ENCODE measurements around the gene SSTR4. TPM values are rescaled to one million over a fixed set of nuclear protein-coding genes. Genes with fewer than 3 reads are reported as not detected.

SSTR4 gene
- total and polyA plus RNA-seq, 9 of the 15 experiments (the other 6 are each of a cell fraction or from before 2014, with no cell fraction given), result not detected

- ChIA-PET POLR2A (interaction anchor here (0.6 to 1.9 kb wide), 5 partner anchors 38 to 366 kb away, joined by 3 to 5 read pairs (median 4); no protein-coding TSS in a partner anchor), CTCF (ENCODE audit: low intra/inter-chr PET ratio) (interaction anchor here (0.7 to 0.8 kb wide), 2 partner anchors 173 to 211 kb away, joined by 3 read pairs; no protein-coding TSS in a partner anchor)
- Histone ChIP-seq H3K9me3 (replicated peaks; ENCODE audit: control insufficient read depth, insufficient read depth, low read depth, low read length) (no peaks in the 10 kb centered on the region), H3K4me2 (ENCODE audit: insufficient read depth, low read length) (no peak overlapping the region), H3K4me3 (no peak overlapping the region), H3K4me1 (replicated peaks in 1 of 2; ENCODE audit: control insufficient read depth in 2 of 2, insufficient read depth in 2 of 2, low read length in 2 of 2) (peaks cover 0 to 24% of the 10 kb centered on the region in 2 experiments; a peak in 2 of 5 replicates), H2AFZ (ENCODE audit: low read depth, low read length) (no peak overlapping the region), H3K27me3 (ENCODE audit: control insufficient read depth in 2 of 2, insufficient read depth in 2 of 2, low read length in 2 of 2) (no peaks in the 10 kb centered on the region), H3K9ac (ENCODE audit: insufficient read depth in 1 of 2, low read depth in 2 of 2, low read length in 2 of 2) (no peak overlapping the region), H3K36me3 (ENCODE audit: control insufficient read depth, insufficient read depth, low read length) (no peaks in the 10 kb centered on the region), H4K20me1 (replicated peaks; ENCODE audit: control insufficient read depth, insufficient read depth, low read length) (no peaks in the 10 kb centered on the region), H3K9me1 (ENCODE audit: control insufficient read depth, insufficient read depth, low read length) (no peaks in the 10 kb centered on the region), H3K79me2 (ENCODE audit: control insufficient read depth, insufficient read depth, low read length) (no peaks in the 10 kb centered on the region), H3K27ac (ENCODE audit: extremely low read depth, low read depth, low read length) (no peak overlapping the region)
- in situ Hi-C loops (cut with MboI), result loop anchor here (5.0 kb wide), 1 partner anchor 135 kb away; no protein-coding TSS in a partner anchor
- WGBS (ENCODE audit: insufficient coverage, low coverage, missing lambda C conversion rate), result 55% methylated on average over 7 of the region's 8 CpGs
- intact Hi-C loops (cut with micrococcal nuclease), result no loop called here
- DNase-seq (ENCODE audit: extremely low read depth in 1 of 4, low spot score in 3 of 4) (peak in 1 of 4 experiments; percentile 65), FAIRE-seq (peak; percentile 54), ATAC-seq (peak; percentile 85)
- BruUV-seq (replicated peaks), result no TSS peak
- TF ChIP-seq POLR3G (IDR thresholded peaks at IDR 0.05; ENCODE audit: extremely low read depth, insufficient read length, insufficient replicate concordance), result no peak
- TF ChIP-seq POLR2A (conservative IDR thresholded peaks at IDR 0.05), result no peak
- TF ChIP-seq, protein P1, sequence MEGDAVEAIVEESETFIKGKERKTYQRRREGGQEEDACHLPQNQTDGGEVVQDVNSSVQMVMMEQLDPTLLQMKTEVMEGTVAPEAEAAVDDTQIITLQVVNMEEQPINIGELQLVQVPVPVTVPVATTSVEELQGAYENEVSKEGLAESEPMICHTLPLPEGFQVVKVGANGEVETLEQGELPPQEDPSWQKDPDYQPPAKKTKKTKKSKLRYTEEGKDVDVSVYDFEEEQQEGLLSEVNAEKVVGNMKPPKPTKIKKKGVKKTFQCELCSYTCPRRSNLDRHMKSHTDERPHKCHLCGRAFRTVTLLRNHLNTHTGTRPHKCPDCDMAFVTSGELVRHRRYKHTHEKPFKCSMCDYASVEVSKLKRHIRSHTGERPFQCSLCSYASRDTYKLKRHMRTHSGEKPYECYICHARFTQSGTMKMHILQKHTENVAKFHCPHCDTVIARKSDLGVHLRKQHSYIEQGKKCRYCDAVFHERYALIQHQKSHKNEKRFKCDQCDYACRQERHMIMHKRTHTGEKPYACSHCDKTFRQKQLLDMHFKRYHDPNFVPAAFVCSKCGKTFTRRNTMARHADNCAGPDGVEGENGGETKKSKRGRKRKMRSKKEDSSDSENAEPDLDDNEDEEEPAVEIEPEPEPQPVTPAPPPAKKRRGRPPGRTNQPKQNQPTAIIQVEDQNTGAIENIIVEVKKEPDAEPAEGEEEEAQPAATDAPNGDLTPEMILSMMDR (IDR thresholded peaks at IDR 0.05 in 2 of 3, conservative IDR thresholded peaks at IDR 0.05 in 1 of 3; ENCODE audit: insufficient read depth in 2 of 3, low read depth in 1 of 3, low read length in 3 of 3), result peak; percentile 49 to 61 (median 59)
- TF ChIP-seq ETV1 (tag; conservative IDR thresholded peaks at IDR 0.05; ENCODE audit: low read depth), result peak; percentile 14; the same call in 1 of the 2 replicates
- TF ChIP-seq ZNF79 (CRISPR knock-in tag; IDR thresholded peaks at IDR 0.05; ENCODE audit: low read depth), result no peak
- TF ChIP-seq KLF10 (CRISPR knock-in tag; IDR thresholded peaks at IDR 0.05), result no peak
- TF ChIP-seq FOSL1 (tag; conservative IDR thresholded peaks at IDR 0.05), result 0 out of 2 replicates have a peak, but pooled peaks have one; percentile 35
- no peak for TF ChIP-seq ZC3H4 (CRISPR knock-in tag; IDR thresholded peaks at IDR 0.05; ENCODE audit: borderline replicate concordance)
- no peak for TF ChIP-seq NONO (IDR thresholded peaks at IDR 0.05; ENCODE audit: low read depth in 2 of 2, low read length in 1 of 2)
- TF ChIP-seq, protein P2, sequence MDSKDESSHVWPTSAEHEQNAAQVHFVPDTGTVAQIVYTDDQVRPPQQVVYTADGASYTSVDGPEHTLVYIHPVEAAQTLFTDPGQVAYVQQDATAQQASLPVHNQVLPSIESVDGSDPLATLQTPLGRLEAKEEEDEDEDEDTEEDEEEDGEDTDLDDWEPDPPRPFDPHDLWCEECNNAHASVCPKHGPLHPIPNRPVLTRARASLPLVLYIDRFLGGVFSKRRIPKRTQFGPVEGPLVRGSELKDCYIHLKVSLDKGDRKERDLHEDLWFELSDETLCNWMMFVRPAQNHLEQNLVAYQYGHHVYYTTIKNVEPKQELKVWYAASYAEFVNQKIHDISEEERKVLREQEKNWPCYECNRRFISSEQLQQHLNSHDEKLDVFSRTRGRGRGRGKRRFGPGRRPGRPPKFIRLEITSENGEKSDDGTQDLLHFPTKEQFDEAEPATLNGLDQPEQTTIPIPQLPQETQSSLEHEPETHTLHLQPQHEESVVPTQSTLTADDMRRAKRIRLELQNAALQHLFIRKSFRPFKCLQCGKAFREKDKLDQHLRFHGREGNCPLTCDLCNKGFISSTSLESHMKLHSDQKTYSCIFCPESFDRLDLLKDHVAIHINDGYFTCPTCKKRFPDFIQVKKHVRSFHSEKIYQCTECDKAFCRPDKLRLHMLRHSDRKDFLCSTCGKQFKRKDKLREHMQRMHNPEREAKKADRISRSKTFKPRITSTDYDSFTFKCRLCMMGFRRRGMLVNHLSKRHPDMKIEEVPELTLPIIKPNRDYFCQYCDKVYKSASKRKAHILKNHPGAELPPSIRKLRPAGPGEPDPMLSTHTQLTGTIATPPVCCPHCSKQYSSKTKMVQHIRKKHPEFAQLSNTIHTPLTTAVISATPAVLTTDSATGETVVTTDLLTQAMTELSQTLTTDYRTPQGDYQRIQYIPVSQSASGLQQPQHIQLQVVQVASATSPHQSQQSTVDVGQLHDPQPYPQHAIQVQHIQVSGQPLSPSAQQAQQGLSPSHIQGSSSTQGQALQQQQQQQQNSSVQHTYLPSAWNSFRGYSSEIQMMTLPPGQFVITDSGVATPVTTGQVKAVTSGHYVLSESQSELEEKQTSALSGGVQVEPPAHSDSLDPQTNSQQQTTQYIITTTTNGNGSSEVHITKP (IDR thresholded peaks at IDR 0.05; ENCODE audit: partially characterized antibody), result no peak
- TF ChIP-seq MTA3 (IDR thresholded peaks at IDR 0.05; ENCODE audit: borderline replicate concordance), result no peak
- TF ChIP-seq XRCC4 (IDR thresholded peaks at IDR 0.05; ENCODE audit: extremely low read depth, insufficient read depth, insufficient read length), result no peak
- TF ChIP-seq ETV5 (CRISPR knock-in tag; IDR thresholded peaks at IDR 0.05; ENCODE audit: low read depth), result no peak
- TF ChIP-seq MEF2D (tag; conservative IDR thresholded peaks at IDR 0.05; ENCODE audit: low read depth), result no peak
- 0 out of 2 replicates have a peak, but pooled peaks have one; percentile 16 for TF ChIP-seq JUND (IDR thresholded peaks at IDR 0.05; ENCODE audit: borderline replicate concordance, low read depth, low read length)
- TF ChIP-seq JUND (tag; IDR thresholded peaks at IDR 0.05; ENCODE audit: borderline replicate concordance, low read depth, low read length), result peak; percentile 19; the same call in 1 of the 3 replicates
Observed at GRCh38 chr20:23061734-23062561, 26.8 kb downstream of the SSTR4 start.
